Measurements from ENCODE around the gene SMURF2.

GRCh38 chr17:64527914-64528313 lies 134.2 kb downstream of the SMURF2 start:
- no peak for TF ChIP-seq EP300 (IDR thresholded peaks at IDR 0.05)
- no peak for TF ChIP-seq POLR2A (IDR thresholded peaks at IDR 0.05)
